ENCODE results near the gene ABLIM2.

DNA sequence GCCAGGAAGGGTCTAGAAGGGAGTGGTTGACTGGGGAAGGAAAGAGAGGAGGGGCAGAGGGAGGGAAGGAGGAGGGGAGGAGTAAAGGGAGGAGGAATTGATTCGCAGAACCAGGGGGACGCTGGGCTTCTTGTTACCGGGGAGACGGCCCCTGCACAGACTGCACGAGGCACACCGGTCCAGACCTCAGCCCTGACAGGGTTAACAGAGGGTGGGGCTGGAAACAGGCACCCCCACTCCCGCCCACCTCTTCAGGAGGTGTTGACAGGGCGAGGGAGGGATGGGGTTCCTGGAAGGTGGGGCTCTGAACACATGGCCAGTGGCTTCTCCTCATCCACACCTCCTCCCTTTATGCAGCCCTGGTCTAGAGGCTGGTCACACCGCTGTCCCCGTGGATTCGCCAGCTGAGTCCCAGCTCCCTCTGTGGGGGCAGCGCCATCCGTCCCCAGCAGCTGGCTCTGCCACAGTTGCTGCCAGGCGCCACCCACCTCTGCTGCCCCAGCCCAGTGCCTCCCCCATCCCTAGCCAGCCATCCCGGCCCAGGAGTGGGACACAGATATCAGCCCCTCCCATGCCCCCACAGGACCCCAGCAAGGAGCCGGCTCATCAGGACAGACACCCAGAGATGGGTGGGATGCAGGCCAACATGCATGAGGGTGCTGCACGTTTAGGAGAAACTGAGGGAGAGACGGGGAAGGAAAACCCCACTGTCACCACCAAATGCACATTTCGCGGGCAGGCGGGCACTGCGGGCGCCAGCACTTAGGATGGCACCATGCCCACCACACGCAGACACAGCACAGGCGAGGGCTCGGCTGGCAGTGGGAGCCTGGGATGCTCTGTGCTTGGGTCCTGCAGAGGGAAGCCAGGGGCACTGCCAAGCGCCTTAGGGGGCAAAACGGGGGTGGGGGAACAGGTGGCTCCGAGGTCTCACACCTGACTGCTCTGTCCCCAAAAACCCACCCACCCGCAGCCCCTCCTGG lies 87.6 kb downstream of the ABLIM2 start:
- no peak for TF ChIP-seq POLR2A (IDR thresholded peaks at IDR 0.05)
- TF ChIP-seq, protein P1, sequence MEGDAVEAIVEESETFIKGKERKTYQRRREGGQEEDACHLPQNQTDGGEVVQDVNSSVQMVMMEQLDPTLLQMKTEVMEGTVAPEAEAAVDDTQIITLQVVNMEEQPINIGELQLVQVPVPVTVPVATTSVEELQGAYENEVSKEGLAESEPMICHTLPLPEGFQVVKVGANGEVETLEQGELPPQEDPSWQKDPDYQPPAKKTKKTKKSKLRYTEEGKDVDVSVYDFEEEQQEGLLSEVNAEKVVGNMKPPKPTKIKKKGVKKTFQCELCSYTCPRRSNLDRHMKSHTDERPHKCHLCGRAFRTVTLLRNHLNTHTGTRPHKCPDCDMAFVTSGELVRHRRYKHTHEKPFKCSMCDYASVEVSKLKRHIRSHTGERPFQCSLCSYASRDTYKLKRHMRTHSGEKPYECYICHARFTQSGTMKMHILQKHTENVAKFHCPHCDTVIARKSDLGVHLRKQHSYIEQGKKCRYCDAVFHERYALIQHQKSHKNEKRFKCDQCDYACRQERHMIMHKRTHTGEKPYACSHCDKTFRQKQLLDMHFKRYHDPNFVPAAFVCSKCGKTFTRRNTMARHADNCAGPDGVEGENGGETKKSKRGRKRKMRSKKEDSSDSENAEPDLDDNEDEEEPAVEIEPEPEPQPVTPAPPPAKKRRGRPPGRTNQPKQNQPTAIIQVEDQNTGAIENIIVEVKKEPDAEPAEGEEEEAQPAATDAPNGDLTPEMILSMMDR (IDR thresholded peaks at IDR 0.05), result no peak
